Measurements from ENCODE around the gene MSH5. TPM values are rescaled to one million over a fixed set of nuclear protein-coding genes. Genes with fewer than 3 reads are reported as not detected.
A peak's percentile ranks its signal among the peaks of the same experiment; 100 is the strongest.

Gene MSH5
- total RNA-seq, 2 donors from 2014 or later = 13.3 to 34.2 TPM

GRCh38 chr6:31776485-31776988 lies 36.7 kb downstream of the MSH5 start:
- intact Hi-C loops (cut with DNase I) = no loop called here
- TF ChIP-seq CTCF (IDR thresholded peaks at IDR 0.05) = no peak
- no peaks in the 10 kb centered on the region for H3K27me3 ChIP-seq
- peaks cover 4% of the 10 kb centered on the region for H3K4me1 ChIP-seq
- peak overlapping the region; percentile 9 to 84 for H3K9ac ChIP-seq (ENCODE audit: low read depth in 2 of 2, low read length in 2 of 2)
- no peaks in the 10 kb centered on the region for H3K36me3 ChIP-seq
- H3K27ac ChIP-seq = peak overlapping the region; percentile 61
- H3K9me3 ChIP-seq = no peaks in the 10 kb centered on the region
- DNase-seq = peak; percentile 52
- H3K4me3 ChIP-seq = no peak overlapping the region

GRCh38 chr6:31776989-31777666 lies 37.3 kb downstream of the MSH5 start, which contains the start of gene VWA7:
Gene VWA7, minus strand, starts transcription at chr6:31777328. Its CDS starts 549 bp downstream, at chr6:31776779.
- TF ChIP-seq CTCF (IDR thresholded peaks at IDR 0.05) = no peak
- peaks cover 4% of the 10 kb centered on the region for H3K4me1 ChIP-seq
- DNase-seq = peak; percentile 80
- no peak within 1 kb of the TSS for H3K4me3 ChIP-seq
- peak within 1 kb of the TSS; percentile 61 for H3K27ac ChIP-seq
- peak within 1 kb of the TSS; percentile 9 to 84 for H3K9ac ChIP-seq (ENCODE audit: low read depth in 2 of 2, low read length in 2 of 2)
- H3K36me3 ChIP-seq = no peaks in the 10 kb centered on the region
- intact Hi-C loops (cut with DNase I) = no loop called here
- no peaks in the 10 kb centered on the region for H3K9me3 ChIP-seq
- no peaks in the 10 kb centered on the region for H3K27me3 ChIP-seq

GRCh38 chr6:31777667-31778050 lies 37.9 kb downstream of the MSH5 start:
- Histone ChIP-seq H3K36me3 (no peaks in the 10 kb centered on the region), H3K27me3 (no peaks in the 10 kb centered on the region), H3K27ac (peak overlapping the region; percentile 61), H3K4me3 (no peak overlapping the region), H3K4me1 (peaks cover 4% of the 10 kb centered on the region), H3K9ac (ENCODE audit: low read depth in 2 of 2, low read length in 2 of 2) (peak overlapping the region in 1 of 2 donors; percentile 84), H3K9me3 (no peaks in the 10 kb centered on the region)
- TF ChIP-seq CTCF (IDR thresholded peaks at IDR 0.05) = no peak
- intact Hi-C loops (cut with DNase I) = no loop called here
- DNase-seq = no peak

GRCh38 chr6:31778193-31778592 lies 38.4 kb downstream of the MSH5 start:
- no peak for DNase-seq
- Histone ChIP-seq H3K27me3 (no peaks in the 10 kb centered on the region), H3K36me3 (no peaks in the 10 kb centered on the region), H3K27ac (no peak overlapping the region), H3K4me3 (no peak overlapping the region), H3K4me1 (peaks cover 4% of the 10 kb centered on the region), H3K9me3 (no peaks in the 10 kb centered on the region), H3K9ac (ENCODE audit: low read depth in 2 of 2, low read length in 2 of 2) (no peak overlapping the region)
- no peak for TF ChIP-seq CTCF (IDR thresholded peaks at IDR 0.05)
- intact Hi-C loops (cut with DNase I) = no loop called here

- no peaks in the 10 kb centered on the region for H3K9me3 ChIP-seq
- H3K4me1 ChIP-seq = peaks cover 4% of the 10 kb centered on the region
- no peaks in the 10 kb centered on the region for H3K36me3 ChIP-seq
- H3K9ac ChIP-seq (ENCODE audit: low read depth in 2 of 2, low read length in 2 of 2) = no peak overlapping the region
- intact Hi-C loops (cut with DNase I) = no loop called here
- TF ChIP-seq CTCF (IDR thresholded peaks at IDR 0.05) = no peak
- DNase-seq = no peak
- no peaks in the 10 kb centered on the region for H3K27me3 ChIP-seq
- H3K4me3 ChIP-seq = no peak overlapping the region
- H3K27ac ChIP-seq = no peak overlapping the region
Observed at GRCh38 chr6:31778999-31779885, 39.4 kb downstream of the MSH5 start.
